Kidney (tissue), 14 donors: Measurements from ENCODE around the gene NUP62. TPM values are rescaled to one million over a fixed set of nuclear protein-coding genes. Genes with fewer than 3 reads are reported as not detected.
"Not testable (repeated sequence)": the region's sequence is repeated elsewhere in the genome, so short reads cannot be mapped to it uniquely, and the experiment has no call there.

ENCODE experiments used
- DNase-seq, 5 donors: peaks; one replicate each; pipeline ENCODE4 v3.0.0-alpha.2; 2013 to 2020
- FAIRE-seq: peaks from 2 replicates; lab custom pipeline; 2012; peaks lifted over from hg19 to GRCh38; lab: Jason Lieb, UNC
- H3K27ac ChIP-seq, 2 donors: one replicate each; pipeline ENCODE4 v1.7.0; 2013; ENCODE audit warnings: low read depth in 2 of 2, low read length in 2 of 2, inconsistent platforms in 1 of 2
- H3K27me3 ChIP-seq: one replicate; pipeline ENCODE4 v1.7.1; 2013; ENCODE audit warnings: low read length, inconsistent platforms; ENCODE audit not compliant: control insufficient read depth, insufficient read depth
- H3K36me3 ChIP-seq, 3 donors: one replicate each; pipeline versions ENCODE4 v1.7.0 to v1.7.1; 2013; ENCODE audit warnings: low read length in 3 of 3, control low read depth in 1 of 3, inconsistent platforms in 1 of 3; ENCODE audit not compliant: insufficient read depth in 3 of 3, control insufficient read depth in 2 of 3
- H3K4me1 ChIP-seq, 3 donors: one replicate each; pipeline versions ENCODE4 v1.7.0 to v1.7.1; 2013; ENCODE audit warnings: low read length in 3 of 3, inconsistent platforms in 1 of 3, low read depth in 1 of 3; ENCODE audit not compliant: control insufficient read depth in 2 of 3, insufficient read depth in 2 of 3
- H3K4me3 ChIP-seq, 3 donors: one replicate each; pipeline versions ENCODE4 v1.7.0 to v1.8.1; 2013; ENCODE audit warnings: low read length in 3 of 3, control low read depth in 1 of 3, inconsistent platforms in 1 of 3
- H3K9ac ChIP-seq, 3 donors: one replicate each; pipeline versions ENCODE4 v1.7.0 to v1.7.1; 2013; ENCODE audit warnings: low read length in 3 of 3, control low read depth in 1 of 3, inconsistent platforms in 1 of 3
- H3K9me3 ChIP-seq, 3 donors: one replicate each; pipeline versions ENCODE4 v1.7.0 to v1.7.1; 2013; ENCODE audit warnings: low read length in 3 of 3, control low read depth in 1 of 3, inconsistent platforms in 1 of 3; ENCODE audit not compliant: control insufficient read depth in 2 of 3, insufficient read depth in 1 of 3
- intact Hi-C: fragments of 100-400 bp; cut with DNase I; formaldehyde crosslinking; loops from one replicate; pipeline ENCODE4 v1.11.1; 2022
- polyA plus RNA-seq: library from polyadenylated mRNA; stranded (reverse); fragments of 350-450 nt; fragmentation: Illumina TruSeq; extraction: RNeasy Lipid Tissue Mini Kit (QIAGEN cat#74804); gene quantifications from one replicate; pipeline ENCODE4 v1.2.3, GENCODE V29; 2014; ENCODE audit warnings: low read depth, low replicate concordance; ENCODE audit not compliant: insufficient read depth
- total RNA-seq: library from RNA; stranded (reverse); fragmentation: NEBNext Ultra II Directional; extraction: Animal tissue kit (Norgen Biotek cat#: 25700); gene quantifications from one replicate; pipeline ENCODE4 v1.2.1, GENCODE V29; 2021
- TF ChIP-seq, protein P1 (sequence below): IDR thresholded peaks from 3 replicates; pipeline ENCODE4 v1.5.1; 2012; ENCODE audit warnings: mild to moderate bottlenecking, moderate library complexity, borderline replicate concordance; ENCODE audit not compliant: insufficient read depth; ENCODE audit errors: extremely low read depth
- donor health status: control.
- donor health status: control.
- donor health status: control.
- donor health status: control.
- donor health status: control.
- donor health status: DM: yes; HTN: yes; CAD: no.
- donor health status: Normal renal cell carcinoma (clear cell type).

The NUP62 gene
- total and polyA plus RNA-seq, 2 donors from 2014 or later = 17.1 to 39.0 TPM

DNA sequence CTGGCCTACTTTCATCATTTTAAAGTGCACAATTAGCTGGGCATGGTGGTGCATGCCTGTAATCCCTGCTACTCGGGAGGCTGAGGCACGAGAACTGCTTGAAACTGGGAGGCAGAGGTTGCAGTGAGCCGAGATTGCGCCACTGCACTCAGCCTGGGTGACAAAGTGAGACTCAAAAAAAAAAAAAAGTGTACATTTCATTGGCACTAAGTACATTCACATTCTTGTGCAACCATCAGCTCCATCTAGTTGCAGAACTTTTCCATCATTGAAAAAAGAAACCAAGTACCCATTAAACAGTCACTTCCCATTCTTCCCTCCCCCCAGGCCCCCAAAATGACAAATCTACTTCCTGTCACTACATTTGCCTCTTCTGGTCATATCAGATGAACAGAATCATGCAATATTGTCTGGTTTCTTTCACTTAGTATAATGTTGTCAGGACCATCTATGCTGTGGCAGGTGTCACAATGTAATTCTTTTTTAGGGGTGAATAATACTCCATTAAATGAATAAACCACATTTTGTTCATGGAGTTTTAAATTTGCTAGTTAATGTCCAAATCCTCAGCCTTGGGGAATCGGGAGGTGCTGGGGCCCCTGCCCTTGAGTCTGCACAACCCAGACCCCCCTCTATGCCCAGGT is 39.1 kb upstream of the NUP62 start:
- intact Hi-C loops = no loop called here
- Histone ChIP-seq H3K27ac (no peak overlapping the region), H3K36me3 (no peaks in the 10 kb centered on the region), H3K9ac (no peak overlapping the region), H3K27me3 (no peaks in the 10 kb centered on the region), H3K4me1 (no peaks in the 10 kb centered on the region), H3K4me3 (no peak overlapping the region), H3K9me3 (no peaks in the 10 kb centered on the region)
- DNase-seq (peak in 1 of 5 donors; percentile 9), FAIRE-seq (no peak)
- TF ChIP-seq, protein P1, sequence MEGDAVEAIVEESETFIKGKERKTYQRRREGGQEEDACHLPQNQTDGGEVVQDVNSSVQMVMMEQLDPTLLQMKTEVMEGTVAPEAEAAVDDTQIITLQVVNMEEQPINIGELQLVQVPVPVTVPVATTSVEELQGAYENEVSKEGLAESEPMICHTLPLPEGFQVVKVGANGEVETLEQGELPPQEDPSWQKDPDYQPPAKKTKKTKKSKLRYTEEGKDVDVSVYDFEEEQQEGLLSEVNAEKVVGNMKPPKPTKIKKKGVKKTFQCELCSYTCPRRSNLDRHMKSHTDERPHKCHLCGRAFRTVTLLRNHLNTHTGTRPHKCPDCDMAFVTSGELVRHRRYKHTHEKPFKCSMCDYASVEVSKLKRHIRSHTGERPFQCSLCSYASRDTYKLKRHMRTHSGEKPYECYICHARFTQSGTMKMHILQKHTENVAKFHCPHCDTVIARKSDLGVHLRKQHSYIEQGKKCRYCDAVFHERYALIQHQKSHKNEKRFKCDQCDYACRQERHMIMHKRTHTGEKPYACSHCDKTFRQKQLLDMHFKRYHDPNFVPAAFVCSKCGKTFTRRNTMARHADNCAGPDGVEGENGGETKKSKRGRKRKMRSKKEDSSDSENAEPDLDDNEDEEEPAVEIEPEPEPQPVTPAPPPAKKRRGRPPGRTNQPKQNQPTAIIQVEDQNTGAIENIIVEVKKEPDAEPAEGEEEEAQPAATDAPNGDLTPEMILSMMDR = no peak

DNA sequence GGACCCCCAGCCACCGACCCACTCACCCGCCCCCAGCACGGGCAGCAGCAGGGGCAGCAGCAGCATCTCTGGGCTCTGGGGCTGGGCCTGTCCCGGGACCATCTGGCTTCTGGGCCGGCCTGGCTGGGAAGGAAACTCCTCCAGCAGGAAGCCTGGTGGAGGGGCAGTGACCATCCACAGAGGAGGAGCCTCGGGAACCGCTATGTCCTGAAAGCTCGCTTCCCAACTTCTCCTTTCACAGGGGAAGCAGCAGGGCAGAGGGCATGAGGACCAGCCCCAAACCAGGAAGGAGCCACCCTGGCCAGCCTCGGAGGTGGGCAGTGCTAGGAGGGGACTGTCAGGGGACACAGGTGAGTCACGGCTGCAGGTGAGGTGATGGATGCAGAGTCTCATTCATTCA is 31.7 kb upstream of the NUP62 start, which contains the start of gene SIGLEC11:
Gene SIGLEC11, minus strand, starts transcription at position 193 of the 400 bp plus-strand sequence. Its CDS starts 91 bp downstream, at position 102.
- DNase-seq, intact Hi-C loops, H3K4me3 ChIP-seq, H3K4me1 ChIP-seq, H3K36me3 ChIP-seq, H3K27me3 ChIP-seq, H3K27ac ChIP-seq, H3K9me3 ChIP-seq, H3K9ac ChIP-seq, FAIRE-seq: not testable (repeated sequence)

DNA sequence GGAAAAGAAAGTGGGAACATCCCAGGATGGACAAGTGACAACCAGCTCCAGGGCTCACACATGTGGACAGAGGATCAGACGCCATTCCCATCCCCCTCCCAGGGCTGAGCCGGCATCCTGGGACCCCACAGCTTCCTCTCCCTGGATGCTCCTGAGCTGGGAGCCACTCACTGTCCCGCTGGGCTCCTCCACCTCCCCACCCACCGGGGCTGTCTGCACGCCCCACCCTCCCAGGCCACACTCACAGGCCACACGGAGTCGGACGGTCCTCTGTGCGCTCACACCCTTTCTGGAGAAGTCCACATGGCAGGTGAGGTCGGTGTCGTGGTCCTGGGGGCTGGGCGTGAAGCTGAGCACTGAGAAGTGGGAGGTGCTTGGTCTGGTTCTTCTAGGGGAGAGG is 30.6 kb upstream of the NUP62 start:
- H3K4me1 ChIP-seq, H3K9ac ChIP-seq, H3K36me3 ChIP-seq, H3K27me3 ChIP-seq, H3K27ac ChIP-seq, H3K9me3 ChIP-seq, FAIRE-seq, H3K4me3 ChIP-seq, intact Hi-C loops: not testable (repeated sequence)
- DNase-seq = peak in 1 of 5 donors; percentile 11

DNA sequence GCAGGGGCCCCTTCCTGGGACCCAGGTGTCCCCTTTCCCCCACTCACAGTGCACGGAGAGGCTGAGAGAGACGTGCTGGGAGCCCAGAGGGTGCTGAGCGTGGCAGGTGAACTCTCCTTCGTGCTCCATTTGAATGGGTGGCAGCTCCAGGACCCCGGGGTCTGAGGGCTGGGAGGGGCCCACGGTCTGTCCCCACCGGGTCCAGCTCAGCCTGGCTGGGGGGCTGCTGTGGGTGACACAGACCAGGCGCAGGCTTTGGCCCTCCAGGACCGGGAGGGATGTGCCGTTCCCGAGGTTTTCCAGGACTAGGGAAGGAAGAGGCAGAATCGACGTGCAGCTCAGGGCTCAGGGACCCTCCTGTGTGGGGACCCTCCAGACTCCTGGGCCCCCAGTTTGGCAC is 29.3 kb upstream of the NUP62 start:
- FAIRE-seq, intact Hi-C loops: not testable (repeated sequence)

DNA sequence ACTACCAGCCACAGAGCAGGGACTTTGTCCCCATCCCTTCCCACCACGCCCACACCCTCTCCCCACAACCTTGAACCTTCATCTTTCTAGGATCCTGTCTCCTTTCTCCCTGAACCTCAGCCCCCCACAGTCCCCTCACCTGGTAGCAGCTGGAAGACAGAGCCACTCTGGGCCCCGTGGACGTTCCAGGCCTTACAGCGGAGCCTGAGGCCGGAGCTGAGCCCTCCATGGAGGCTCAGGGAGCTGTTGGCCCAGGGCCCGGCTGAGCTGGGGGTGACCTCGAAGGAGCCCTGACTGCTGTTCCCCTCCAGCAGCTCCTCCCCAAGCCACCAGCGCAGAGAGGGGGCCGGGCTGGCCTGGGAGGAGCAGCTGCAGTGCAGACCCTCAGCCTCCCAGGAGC is 28.8 kb upstream of the NUP62 start:
- peak in 1 of 5 donors; percentile 44 for DNase-seq
- intact Hi-C loops, H3K27ac ChIP-seq, H3K9ac ChIP-seq, H3K4me1 ChIP-seq, H3K36me3 ChIP-seq, H3K9me3 ChIP-seq, FAIRE-seq, H3K27me3 ChIP-seq: not testable (repeated sequence)
- peak overlapping the region in 1 of 3 donors; percentile 44 for H3K4me3 ChIP-seq

More for the DNA sequence above, 29.3 kb upstream of the NUP62 start:
- not testable (repeated sequence) for H3K9ac ChIP-seq, H3K9me3 ChIP-seq, H3K27me3 ChIP-seq, H3K27ac ChIP-seq, H3K4me1 ChIP-seq, H3K36me3 ChIP-seq, H3K4me3 ChIP-seq
- peak in 1 of 5 donors; percentile 55 for DNase-seq
